HCT116 (cell line): ENCODE data around the gene NASP. TPM values are rescaled to one million over a fixed set of nuclear protein-coding genes. Genes with fewer than 3 reads are reported as not detected.

ENCODE experiments used
- ATAC-seq: fragments of 200-7000 bp; cut with Tn5 transposase; 2 replicates; pipeline ENCODE4 v1.9.1; 2020; ENCODE audit warnings: mild to moderate bottlenecking, moderate library complexity
- BruUV-seq: library from RNA; stranded (reverse); fragments of 400-500 nt; replicated peaks from 2 replicates; lab custom pipeline; 2021; lab: Mats Ljungman, UMichigan
- CTCF ChIA-PET: fragments of 300-600 bp; sonication (Branson Sonifier 250); formaldehyde crosslinking; loops from one replicate; lab custom pipeline; 2021; ENCODE audit warnings: antibody characterized with exemption; lab: Charles Lee
- POLR2A ChIA-PET: fragments of 300-600, 350-600 bp; sonication (Branson Sonifier 250); formaldehyde crosslinking; loops from one replicate; lab custom pipeline; 2021; ENCODE audit warnings: antibody characterized with exemption; lab: Charles Lee
- RAD21 ChIA-PET, 2 experiments: fragments of 300-600 bp; sonication (Branson Sonifier 250); formaldehyde crosslinking; loops; one replicate each; lab custom pipeline; 2023; ENCODE audit warnings: low total read pairs in 2 of 2; ENCODE audit not compliant: uncharacterized antibody in 2 of 2, unreplicated experiment in 2 of 2, low non-redundant PET in 1 of 2; lab: Charles Lee
- DNase-seq: peaks from one replicate; pipeline ENCODE4 v3.0.0-alpha.2; 2010; ENCODE audit warnings: low read depth, low spot score
- H2AFZ ChIP-seq: fragments of 200-600 bp; shearing (Covaris generic), sonication (generic); 2 replicates; pipeline ENCODE4 v1.6.1; 2017; ENCODE audit warnings: low read depth, mixed run types, mixed read lengths, antibody characterized with exemption, low read length; ENCODE audit not compliant: poor library complexity, severe bottlenecking
- H3K27ac ChIP-seq: 2 replicates; pipeline ENCODE4 v1.5.1; 2012; ENCODE audit warnings: low read depth, low read length
- H3K27me3 ChIP-seq: fragments of 200-600 bp; sonication (generic); 2 replicates; pipeline ENCODE4 v1.6.1; 2016; ENCODE audit warnings: mixed run types, low read length, mixed read lengths; ENCODE audit not compliant: insufficient read depth
- H3K36me3 ChIP-seq, 2 experiments: fragments of 200-500 bp in 1 of 2; fragments of 200-600 bp in 1 of 2; sonication (Bioruptor generic) in 1 of 2; sonication (generic) in 1 of 2; 2 replicates each; pipeline versions ENCODE4 v1.5.1 to v1.6.1; 2014 to 2016; ENCODE audit warnings: low read length in 2 of 2, inconsistent platforms in 1 of 2, mixed read lengths in 1 of 2, mixed run types in 1 of 2; ENCODE audit not compliant: insufficient read depth in 2 of 2, control insufficient read depth in 1 of 2
- H3K4me1 ChIP-seq, 2 experiments: fragments of 200-600 bp in 1 of 2; sonication (generic) in 1 of 2; 2 replicates each; pipeline versions ENCODE4 v1.5.1 to v1.6.1; 2012 to 2017; ENCODE audit warnings: low read length in 2 of 2, inconsistent platforms in 1 of 2, mild to moderate bottlenecking in 1 of 2, mixed read lengths in 1 of 2, mixed run types in 1 of 2, moderate library complexity in 1 of 2; ENCODE audit not compliant: insufficient read depth in 2 of 2, control insufficient read depth in 1 of 2
- H3K4me2 ChIP-seq: fragments of 200-600 bp; sonication (generic); 2 replicates; pipeline ENCODE4 v1.6.1; 2017; ENCODE audit warnings: mixed run types, low read length, mixed read lengths
- H3K4me3 ChIP-seq, 2 experiments: fragments of 200-600 bp in 1 of 2; sonication (generic) in 1 of 2; replicated peaks in 1 of 2; 2 replicates each; pipeline ENCODE4 v1.5.1; 2011 to 2016; ENCODE audit warnings: low read length in 2 of 2, control low read depth in 1 of 2, low read depth in 1 of 2, mild to moderate bottlenecking in 1 of 2, mixed read lengths in 1 of 2, mixed run types in 1 of 2
- H3K79me2 ChIP-seq: fragments of 200-600 bp; sonication (generic); 2 replicates; pipeline ENCODE4 v1.6.1; 2017; ENCODE audit warnings: mild to moderate bottlenecking, mixed run types, low read length, moderate library complexity, mixed read lengths; ENCODE audit not compliant: insufficient read depth
- H3K9ac ChIP-seq: fragments of 200-600 bp; sonication (generic); 2 replicates; pipeline ENCODE4 v1.6.1; 2016; ENCODE audit warnings: low read length, mixed read lengths
- H3K9me2 ChIP-seq: fragments of 200-600 bp; sonication (generic), shearing (Covaris generic); 2 replicates; pipeline ENCODE4 v1.6.1; 2017; ENCODE audit warnings: mixed run types, mild to moderate bottlenecking, moderate library complexity; ENCODE audit not compliant: insufficient read depth
- H3K9me3 ChIP-seq, 2 experiments: fragments of 200-500 bp in 1 of 2; fragments of 200-600 bp in 1 of 2; sonication (Bioruptor generic) in 1 of 2; sonication (generic) in 1 of 2; 2 replicates each; pipeline ENCODE4 v1.6.1; 2014 to 2017; ENCODE audit warnings: low read length in 2 of 2, mixed read lengths in 2 of 2, inconsistent platforms in 1 of 2, low read depth in 1 of 2, mild to moderate bottlenecking in 1 of 2, mixed run types in 1 of 2, moderate library complexity in 1 of 2; ENCODE audit not compliant: control insufficient read depth in 1 of 2, insufficient read depth in 1 of 2
- H4K20me1 ChIP-seq: fragments of 200-600 bp; sonication (generic), shearing (Covaris generic); 2 replicates; pipeline ENCODE4 v1.6.1; 2017; ENCODE audit warnings: mixed run types, mild to moderate bottlenecking, moderate library complexity; ENCODE audit not compliant: insufficient read depth
- intact Hi-C: fragments of 100-400 bp; cut with micrococcal nuclease; formaldehyde crosslinking; loops from 2 replicates; pipeline ENCODE4 v1.10.0; 2022
- total RNA-seq: library from RNA; stranded (reverse); gene quantifications from one replicate; pipeline ENCODE4 v1.2.1, GENCODE V29; 2021; ENCODE audit not compliant: unreplicated experiment
- TF ChIP-seq, protein P1 (sequence below): IDR thresholded peaks from 2 replicates; pipeline ENCODE4 v1.6.1; 2012; ENCODE audit warnings: low read depth

Gene NASP
- total RNA-seq, 1 experiment from 2014 or later: 185 TPM

DNA sequence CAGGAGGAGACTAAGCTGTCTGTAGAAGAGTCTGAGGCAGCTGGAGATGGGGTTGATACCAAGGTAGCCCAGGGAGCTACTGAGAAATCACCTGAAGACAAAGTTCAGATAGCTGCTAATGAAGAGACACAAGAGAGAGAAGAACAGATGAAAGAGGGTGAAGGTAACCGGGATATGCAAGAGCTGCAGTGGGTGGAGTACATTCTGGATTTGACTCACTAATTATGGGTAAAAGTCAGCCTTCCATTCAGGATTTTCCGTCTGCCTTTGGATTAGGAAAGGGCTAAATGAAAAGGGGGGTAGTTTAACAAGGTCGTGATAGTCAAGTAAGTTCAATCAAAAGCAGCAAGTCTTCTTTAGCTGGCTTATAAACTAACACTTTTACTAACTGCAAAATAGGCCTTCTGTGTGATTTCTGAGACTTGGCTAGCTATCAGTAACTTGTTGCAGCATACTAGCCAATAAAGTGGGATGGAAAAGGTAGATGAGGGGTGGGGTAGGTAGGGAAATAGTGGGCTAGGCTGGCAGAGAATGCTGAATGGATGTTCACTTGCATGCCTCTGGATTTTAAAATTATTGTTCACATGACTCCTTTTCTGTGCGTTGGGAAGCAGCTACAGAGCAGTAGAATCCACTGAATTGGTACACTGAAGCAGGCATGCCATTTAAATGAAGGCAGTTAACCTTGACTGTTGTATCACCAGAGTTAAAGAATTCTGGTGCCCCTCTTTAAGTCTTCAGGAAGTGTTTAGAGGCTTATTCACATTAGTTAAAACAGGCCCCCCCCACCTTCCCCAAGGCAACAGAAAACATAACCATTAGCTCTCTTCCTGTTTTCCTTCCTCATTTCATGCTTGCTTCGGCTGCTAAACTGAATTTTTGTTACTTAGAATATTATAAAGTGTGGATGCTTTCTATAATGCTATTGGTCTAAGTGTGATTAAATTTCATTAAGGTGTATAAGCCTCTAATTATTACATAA is 24.6 kb downstream of the NASP start:
- Histone ChIP-seq H3K27me3 (no peaks in the 10 kb centered on the region), H3K4me1 (no peaks in the 10 kb centered on the region), H3K36me3 (peaks cover 37 to 58% of the 10 kb centered on the region in 2 experiments), H3K4me3 (no peak overlapping the region), H2AFZ (no peak overlapping the region), H3K79me2 (peaks cover 89% of the 10 kb centered on the region), H4K20me1 (peaks cover 14% of the 10 kb centered on the region; the same call in 1 of the 2 replicates), H3K27ac (no peak overlapping the region), H3K9ac (no peak overlapping the region), H3K9me3 (no peaks in the 10 kb centered on the region), H3K4me2 (no peak overlapping the region), H3K9me2 (no peaks in the 10 kb centered on the region)
- TF ChIP-seq, protein P1, sequence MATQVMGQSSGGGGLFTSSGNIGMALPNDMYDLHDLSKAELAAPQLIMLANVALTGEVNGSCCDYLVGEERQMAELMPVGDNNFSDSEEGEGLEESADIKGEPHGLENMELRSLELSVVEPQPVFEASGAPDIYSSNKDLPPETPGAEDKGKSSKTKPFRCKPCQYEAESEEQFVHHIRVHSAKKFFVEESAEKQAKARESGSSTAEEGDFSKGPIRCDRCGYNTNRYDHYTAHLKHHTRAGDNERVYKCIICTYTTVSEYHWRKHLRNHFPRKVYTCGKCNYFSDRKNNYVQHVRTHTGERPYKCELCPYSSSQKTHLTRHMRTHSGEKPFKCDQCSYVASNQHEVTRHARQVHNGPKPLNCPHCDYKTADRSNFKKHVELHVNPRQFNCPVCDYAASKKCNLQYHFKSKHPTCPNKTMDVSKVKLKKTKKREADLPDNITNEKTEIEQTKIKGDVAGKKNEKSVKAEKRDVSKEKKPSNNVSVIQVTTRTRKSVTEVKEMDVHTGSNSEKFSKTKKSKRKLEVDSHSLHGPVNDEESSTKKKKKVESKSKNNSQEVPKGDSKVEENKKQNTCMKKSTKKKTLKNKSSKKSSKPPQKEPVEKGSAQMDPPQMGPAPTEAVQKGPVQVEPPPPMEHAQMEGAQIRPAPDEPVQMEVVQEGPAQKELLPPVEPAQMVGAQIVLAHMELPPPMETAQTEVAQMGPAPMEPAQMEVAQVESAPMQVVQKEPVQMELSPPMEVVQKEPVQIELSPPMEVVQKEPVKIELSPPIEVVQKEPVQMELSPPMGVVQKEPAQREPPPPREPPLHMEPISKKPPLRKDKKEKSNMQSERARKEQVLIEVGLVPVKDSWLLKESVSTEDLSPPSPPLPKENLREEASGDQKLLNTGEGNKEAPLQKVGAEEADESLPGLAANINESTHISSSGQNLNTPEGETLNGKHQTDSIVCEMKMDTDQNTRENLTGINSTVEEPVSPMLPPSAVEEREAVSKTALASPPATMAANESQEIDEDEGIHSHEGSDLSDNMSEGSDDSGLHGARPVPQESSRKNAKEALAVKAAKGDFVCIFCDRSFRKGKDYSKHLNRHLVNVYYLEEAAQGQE: no peak
- ChIA-PET RAD21 (no interaction called here), CTCF (no interaction called here), POLR2A (interaction anchor here (1.1 kb wide), 1 partner anchor 25 kb away, joined by 3 read pairs; no protein-coding TSS in a partner anchor)
- DNase-seq (no peak), ATAC-seq (no peak)
- intact Hi-C loops: no loop called here
- BruUV-seq: no TSS peak
